Ecto neural progenitor cell (in vitro differentiated cells): ENCODE results near the gene CDK6.

Source experiments
- DNase-seq: peaks from one replicate; pipeline ENCODE4 v3.0.0-alpha.2; 2018; ENCODE audit warnings: low spot score

The CDK6 gene

DNA sequence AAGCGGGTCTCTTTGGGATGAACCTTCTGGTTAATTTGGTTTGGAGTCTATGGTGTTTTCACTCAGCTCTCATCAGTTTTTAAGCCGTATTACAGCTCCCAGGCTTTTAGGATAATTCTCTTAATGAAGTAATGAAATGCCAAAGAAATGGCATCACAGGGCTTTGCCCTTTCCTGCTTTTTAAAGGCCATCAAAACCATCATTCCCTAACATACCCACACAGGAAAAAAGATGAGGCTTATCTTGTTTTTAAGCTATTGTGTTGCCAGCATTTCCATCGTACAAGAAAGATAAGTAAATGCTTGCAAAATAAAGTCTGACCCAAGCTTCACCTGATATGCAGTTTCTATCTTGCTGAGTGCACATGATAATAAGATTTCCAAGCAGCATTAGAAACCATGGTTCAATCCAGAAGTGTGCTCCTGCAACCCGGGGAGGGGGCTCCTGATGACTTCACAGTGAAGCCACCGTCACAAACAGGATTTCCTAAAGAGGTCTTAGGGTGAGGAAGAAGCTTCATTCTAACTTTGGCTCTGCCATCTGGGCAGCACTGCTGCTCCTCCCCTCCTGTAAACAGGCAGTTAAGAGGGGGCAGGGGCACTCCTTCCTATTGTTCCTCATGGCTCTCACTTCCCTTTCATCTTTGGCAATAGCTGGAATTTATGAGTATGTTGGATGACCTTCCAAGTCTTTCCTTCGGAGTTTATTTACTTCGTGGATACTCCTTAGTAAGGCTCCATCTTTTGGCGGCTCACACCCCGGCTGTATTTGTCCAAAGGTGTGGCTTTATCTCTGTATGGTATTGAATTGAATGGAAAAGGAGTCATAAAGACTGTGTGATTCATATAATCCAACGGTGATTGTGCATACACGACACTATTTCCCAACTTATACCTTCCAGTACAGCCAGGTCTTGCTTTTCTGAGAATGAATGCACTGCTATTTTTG is 191.0 kb downstream of the CDK6 start:
- DNase-seq, result peak; percentile 49

DNA sequence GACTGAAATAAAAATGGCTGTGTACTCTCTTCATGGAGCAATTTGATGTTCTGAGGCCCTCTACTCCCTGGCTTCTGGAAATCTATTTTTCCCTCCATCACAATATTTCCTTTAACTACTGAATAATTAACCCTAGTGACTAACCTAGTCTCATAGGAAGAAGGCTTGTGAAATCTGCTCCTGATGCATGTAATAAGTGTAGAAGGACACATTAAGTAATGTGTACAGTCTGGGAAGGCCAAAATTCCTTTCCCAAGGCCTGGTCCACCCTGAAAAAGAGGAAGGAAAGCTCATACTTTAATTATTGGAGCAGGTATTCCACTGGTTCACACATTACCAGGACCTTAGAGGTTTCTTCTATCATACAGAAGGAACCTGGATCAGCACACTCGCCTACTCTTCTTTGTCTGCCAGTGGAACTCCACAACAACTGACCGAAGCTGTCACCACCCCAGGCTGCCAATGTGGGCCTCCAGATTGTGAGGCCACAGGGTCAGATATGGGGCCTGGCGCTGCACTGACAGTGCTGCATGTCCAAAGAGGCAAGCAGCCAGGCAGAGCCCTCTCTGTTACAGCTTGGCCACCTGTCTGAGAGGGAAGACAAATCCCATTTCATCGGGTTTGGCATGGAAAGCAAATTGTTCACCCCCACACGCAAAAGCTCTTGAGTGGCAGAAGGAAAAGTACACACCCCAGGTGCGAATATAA is 191.8 kb downstream of the CDK6 start:
- DNase-seq, result no peak

DNA sequence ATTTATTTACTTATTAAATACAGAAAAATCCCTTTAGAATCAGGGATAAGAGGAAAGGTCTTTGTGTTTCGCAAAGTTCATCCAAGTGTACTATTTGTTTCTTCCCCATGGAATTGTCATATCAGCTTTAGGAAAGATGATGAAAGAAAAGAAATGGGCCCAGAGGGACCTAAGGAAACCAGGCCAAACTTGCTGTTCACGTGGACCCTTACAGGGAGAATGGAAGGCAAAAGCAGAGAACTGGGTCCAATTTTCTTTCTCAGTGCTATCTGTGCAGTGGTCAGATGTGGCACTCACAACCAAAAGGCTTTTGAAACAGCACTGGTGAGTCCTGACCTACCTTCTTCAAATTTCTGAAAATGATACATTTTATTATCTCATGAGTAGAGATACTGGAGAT is 192.6 kb downstream of the CDK6 start:
- no peak for DNase-seq

DNA sequence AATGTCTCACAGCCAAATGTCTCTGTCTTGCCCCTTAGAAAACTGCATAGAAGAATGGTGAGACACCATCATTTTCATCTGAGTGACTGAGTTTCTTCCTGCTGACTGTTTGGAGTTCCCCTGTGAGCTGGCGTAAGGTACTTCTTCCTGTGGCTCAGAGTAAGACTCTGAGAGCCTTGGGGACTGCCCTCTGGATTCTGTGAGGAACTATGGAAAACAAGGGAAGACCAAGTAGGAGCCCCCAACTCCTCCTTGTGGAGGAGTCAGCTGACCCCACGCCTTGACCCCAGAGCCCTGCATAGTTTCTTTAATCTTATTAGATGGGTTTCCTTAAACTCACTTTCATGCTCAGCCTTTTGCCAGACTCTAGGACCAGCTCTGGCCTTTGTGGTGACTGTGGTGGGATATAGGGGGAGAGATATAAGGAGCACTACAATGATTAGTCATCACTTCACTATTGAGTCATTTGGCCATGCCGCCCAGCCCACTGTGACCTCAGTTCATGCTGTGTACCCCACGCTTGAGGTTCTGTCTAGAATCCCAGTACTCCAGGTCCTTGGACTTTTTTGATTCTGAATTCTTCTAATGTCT is 194.4 kb downstream of the CDK6 start:
- DNase-seq, result no peak

DNA sequence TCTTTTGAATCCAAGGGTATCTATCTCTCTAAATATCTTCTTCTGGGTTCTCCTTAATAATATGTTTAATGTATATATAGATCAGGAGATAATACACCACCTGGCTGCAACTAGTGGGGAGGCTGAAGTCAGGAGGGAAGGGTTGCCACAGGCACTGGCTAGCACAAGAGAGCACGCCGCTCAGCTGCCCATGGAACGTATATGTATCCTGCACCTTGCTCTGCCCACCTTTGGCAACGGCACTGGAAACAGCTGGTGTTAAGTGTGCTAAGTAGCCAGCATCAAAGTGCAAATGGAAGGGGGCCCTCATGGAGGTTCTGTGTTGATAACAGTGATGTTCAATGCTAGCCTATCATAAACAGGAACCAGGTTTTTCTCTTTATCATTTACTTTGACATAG is 196.4 kb downstream of the CDK6 start:
- no peak for DNase-seq

DNA sequence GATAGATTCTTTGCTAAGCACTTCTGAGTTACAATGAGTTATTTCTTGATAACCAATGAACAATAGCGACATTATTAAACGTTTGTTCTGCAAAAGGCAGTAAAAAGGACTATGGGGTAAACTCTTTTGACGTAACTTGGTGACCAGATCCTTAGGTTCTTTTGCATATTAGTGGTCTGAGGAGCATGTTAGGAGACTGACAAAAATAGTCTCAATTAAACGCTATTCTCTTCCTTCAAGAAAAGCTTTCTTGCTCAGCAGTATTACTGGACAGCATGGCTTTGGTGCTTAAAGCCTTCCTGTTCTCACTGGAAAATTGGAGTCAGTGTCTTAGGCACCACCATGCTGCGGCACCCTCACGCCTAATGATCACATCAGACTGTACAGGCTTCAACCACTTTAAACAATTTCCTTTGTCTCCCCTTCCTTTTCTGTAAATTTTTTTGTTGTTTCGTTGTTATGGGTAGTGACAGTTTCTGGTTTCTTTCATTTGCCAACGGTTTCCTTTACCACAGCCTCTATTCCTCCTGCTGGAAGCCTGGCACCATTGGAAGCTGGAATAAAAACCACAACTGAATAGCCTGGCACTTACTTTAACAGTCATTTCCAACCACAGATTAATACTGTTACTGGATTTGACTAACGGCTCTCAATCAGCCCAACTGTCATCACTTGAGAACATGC is 197.0 kb downstream of the CDK6 start:
- no peak for DNase-seq

DNA sequence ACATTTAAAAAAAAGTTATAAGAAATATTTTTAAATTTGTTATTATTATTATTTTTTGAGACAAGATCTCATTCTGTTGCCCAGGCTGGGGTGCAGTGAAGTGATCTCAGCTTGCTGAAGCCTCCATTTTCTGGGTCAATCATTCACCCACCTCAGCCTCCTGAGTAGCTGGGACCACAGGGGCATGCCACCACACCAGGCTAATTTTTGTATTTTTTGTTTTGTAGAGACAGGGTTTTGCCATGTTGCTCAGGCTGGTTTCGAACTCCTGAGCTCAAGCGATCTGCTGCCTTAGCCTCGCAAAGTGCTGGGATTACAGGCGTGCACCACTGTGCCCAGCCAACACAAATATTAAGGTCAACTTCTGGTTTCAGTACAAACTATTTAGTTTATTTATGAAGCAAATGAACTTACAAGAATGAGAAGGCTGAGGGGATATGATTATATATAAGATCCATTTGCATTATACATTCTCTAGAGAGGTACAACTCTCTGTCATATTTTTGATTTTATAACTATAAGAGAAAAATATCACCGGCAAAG is 200.3 kb downstream of the CDK6 start:
- no peak for DNase-seq

DNA sequence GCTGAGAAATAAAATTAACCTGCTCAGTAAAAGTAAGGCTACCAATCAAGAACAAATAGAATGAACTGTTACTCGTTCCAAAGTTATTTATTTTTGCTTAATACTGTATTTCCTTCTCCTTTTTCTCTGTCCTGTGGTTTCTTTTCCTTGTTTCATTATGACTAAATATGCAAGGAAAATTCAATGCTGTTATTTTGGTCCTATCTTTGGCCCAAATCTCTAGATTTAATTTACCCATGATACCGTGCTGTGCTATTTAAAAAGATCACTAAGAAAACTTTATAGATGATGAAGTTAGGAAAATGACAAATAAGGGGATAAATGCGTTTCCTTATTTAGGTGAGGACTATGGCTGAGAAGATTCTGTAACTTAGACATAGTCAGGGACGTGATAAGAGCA is 200.8 kb downstream of the CDK6 start:
- DNase-seq, result no peak

DNA sequence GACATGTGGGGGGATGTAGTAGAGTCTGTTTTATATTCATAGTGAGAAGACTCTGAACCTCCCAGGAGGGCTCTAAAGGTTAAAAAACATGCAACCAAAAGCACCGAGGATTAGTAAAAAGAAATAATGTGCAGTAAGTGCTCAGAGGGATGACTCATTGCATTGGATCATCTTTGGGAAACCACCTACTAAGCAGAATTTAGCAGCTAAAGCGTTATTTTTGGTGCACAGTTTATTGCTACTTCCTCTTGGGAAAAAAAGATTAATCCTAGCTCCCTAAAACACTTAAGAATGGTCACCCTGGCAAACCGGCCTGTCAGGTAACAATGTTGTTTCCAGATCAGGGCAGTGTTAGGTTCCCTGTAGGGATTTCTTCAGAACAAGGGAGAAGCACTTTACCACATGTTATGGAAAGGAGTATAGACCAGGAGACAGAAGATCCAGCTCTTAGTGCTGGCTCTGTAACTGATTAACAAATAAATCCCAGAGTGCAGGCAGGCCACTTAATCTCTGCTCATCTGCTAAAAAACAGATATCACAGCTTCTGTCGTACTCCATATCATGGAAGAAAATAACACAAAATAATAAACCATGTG is 201.4 kb downstream of the CDK6 start:
- DNase-seq, result no peak

DNA sequence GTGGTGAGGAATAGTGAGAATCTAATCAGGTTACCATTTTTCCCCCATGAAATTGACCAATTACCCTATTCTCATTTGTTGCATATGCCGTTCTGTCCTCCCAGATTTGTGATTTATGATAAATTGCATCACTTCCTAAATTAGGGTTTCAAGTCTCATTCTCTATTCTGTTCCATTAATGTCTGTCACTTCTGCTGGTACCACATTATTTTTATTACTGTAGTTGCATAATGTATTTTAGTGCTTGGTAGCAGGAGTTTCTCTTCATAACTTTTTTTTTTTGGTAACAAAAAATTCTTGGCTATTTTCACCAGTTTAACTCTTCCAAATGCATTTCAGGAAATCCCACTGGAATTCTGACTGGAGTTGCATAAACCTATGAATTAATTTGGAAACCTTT is 202.2 kb downstream of the CDK6 start:
- DNase-seq, result no peak

DNA sequence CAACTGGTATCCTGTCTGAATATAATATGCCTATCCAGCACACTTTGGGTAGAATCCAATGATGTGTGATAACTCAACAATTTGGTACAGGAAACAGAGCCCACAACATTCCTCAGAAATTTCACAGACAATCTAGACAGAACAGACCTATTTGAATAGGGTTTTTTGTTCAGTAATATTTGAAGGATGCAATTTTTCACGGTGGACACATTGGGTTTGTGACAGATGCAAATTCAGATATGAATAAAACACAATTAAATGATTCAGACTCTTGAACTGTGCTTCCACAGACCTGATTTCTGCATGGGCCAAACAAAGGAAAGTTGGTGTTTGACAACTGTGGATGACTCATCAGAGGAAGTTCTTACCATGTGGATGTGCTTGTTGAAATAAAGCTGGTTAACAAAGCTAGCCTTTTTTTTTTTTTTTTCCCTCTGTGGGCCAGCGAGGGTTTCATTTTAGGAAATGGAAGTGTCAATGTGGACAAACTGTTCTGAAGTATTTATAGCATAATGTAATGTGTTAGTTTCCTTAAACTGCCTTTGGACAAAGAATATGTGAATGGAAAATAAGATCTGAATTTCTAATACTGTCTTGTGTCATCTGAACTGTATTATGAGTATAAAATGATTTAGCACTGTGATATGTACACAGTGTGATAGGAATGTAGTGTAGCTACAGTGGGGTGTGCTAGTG is 203.0 kb downstream of the CDK6 start:
- no peak for DNase-seq

DNA sequence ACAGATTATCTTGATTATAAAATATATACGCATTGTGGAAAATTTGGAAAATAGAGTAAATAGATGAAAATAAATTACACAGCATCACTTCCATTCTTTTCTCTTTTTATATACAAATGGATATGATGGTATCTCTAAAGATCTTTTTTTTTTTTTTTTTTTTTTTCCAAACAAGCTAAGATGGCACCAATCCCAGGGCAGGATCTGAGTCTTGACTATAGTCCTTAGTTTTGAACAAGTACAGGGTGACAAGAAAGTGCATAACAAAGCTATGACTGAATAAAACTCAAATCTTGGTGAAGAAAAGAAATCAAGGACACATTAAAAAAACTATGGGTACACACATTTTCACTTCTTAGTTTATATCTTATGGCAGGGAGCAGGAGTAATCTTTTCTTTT is 203.6 kb downstream of the CDK6 start:
- DNase-seq, result no peak

DNA sequence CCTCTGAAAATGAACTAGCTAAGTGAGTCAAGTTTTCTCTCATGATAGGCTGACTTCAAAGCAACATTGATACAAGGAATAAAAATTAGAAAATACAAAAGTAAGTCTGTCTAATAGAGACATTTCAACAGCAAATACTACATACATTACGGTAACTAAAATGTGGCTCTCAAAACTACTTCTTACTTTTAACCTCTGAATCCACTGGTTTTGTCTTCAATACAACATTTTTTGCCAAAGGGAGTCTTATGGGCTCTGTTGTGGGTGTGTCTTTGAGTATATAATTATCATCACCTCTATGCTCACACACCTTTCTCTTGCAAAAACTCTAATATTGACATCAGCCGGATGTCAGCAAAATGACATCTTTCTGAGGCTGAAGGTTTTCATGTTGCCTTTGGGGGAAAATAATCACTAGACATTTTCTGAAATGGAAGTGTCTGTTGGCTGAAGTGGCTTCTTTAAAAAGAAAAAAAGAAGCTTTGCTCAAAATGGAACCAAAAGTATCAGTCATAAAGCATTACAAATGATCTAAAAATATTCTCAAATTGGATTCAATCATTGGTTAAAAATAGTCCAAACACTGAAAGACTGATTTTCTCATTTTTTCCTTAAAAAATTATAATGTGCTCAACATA is 204.4 kb downstream of the CDK6 start:
- no peak for DNase-seq

DNA sequence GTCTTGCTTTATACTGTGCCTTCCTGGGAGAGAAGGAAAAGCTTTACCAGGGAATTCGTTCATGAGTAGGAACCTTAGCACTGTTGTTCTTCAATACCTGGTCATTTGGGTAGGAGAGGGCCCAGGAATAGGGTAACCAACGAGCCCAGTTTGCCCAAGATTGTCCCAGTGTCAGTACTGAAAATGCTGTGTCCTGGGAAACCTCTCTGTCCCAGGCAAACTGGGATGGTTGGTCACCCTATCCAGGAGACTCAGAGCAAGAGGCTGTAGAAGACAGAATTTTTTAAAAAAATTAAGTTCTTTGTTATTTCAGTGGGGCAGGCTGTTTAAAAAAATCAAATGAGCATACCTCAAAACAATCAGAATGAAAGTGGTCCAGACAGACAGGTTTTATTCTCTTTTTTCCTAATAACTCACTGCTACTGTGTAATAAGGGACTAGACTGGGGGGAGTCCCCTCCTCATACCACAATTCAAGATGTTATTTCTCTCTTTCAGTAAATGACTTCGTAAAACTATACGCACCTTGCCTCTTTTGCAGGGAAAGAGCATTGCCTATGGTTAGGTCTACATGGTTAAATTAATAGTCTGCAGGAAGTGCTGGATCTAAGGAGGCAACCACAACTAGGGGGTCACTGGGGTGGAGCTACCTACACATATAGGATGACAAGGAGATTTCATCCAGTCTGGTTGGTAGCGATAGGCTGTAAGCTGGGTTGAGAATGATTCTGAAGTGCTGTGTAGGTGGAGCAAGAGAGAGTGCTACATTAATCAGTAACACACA is 205.1 kb downstream of the CDK6 start:
- DNase-seq, result no peak

DNA sequence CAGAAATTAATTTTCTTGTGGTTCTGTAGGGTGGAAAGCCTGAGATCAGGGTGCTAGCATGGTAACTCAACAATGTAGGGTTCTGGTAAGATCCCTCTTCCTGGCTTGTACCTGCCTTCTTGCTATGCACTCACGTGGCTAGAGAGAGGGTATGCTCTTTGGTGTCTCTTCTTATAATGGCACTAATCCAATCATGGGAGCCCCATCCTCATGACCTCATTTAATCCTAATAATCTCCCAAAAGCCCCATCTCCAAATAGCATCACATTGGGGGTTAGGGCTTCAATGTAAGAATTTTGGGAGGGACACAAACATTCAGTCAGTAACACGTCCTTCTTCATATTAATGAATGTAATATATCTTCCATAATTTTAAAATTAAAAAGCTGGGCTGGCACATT is 206.6 kb downstream of the CDK6 start:
- no peak for DNase-seq

DNA sequence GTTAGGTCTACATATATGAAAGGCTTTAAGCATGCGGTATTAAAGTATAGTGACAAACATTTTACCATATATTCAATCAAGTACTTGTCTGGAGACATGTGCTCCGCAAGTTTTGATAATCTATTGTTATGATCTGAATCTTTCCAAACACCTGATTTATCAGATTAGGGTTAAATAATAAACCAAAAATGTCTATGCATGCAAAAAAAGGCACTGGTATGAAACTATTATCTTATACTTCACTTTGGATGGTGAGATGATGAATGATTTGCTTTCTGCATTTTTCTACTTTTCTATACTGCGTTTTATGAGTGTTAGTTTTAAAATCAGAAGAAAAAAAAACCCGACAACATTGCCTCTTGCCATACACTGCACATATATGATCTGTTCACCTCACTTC is 208.4 kb downstream of the CDK6 start:
- no peak for DNase-seq

DNA sequence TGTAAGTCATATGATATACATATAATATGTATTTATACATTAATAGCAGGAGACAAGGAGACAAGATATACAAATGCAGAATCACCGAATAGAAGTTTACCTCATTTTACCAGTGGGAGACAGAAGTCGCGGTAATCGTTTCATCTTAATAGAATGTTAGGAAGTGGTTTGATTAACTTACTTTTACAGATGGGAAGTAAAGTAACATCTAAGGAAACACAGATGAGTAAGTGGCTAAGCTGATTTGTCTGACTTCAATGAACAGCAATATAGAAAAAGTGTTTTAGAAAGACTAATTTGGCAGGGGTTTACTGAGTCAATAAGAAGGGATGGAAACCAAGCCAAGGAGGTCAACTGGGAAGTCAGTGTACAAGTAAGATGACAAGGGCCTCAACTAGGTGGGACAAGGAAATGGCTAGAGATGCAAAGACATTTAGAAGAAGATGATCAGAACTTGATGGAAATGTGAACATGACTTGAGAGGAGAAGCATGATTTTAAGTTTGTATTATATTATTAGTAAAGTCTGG is 210.0 kb downstream of the CDK6 start:
- DNase-seq, result no peak

DNA sequence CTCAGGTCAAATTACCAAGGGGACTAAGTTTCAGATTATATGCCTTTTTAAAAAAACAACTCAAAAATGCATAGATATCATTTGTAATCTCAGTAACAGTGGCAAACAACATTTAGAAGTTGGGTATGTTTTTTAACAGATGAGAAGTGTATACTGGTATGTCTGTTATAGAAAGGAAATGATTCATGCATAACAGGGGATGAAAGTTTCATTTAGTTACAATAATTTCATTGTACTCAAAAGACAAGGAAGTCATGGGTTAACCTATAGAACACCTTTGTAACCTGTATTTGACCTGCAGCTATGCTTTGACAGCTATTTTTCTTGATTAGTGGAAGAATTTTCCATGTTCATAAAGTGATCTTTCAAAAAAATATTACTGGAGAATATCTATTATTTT is 210.8 kb downstream of the CDK6 start:
- no peak for DNase-seq

DNA sequence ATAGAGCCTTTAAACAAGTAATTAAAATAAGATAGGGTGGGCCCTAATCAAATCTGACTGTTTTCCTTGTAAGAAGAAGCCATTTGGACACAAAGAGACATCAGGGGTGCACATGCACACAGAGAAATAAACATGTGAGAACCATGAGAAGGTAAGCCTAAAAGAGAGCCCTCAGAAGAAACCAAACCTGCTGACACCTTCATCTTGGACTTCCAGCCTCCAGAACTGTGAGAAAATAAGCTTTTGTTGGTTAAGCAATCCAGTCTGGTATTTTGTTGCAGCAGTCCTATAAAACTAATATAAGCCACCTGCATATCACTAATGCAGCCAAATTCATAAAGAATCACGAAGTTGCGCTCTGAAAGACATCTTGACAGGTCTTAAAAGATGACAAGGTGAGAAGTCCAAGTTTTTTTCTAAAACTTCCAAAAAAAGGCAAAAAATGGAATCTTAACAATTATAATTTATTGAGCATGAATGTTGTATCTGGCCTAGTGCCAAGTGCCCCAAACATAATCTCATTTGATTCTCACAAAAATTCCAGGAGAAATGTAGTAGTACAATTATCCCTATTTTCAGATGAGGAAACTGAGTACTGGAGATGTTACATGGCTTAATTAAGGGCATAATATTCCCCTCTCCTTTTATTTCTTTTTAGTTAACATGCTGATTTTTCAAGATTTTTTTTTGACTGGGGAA is 211.9 kb downstream of the CDK6 start:
- DNase-seq, result no peak
